Endothelial cell of umbilical vein (primary cell): ENCODE measurements around the gene ZDHHC16. TPM values are rescaled to one million over a fixed set of nuclear protein-coding genes. Genes with fewer than 3 reads are reported as not detected.
"Not testable (repeated sequence)": the region's sequence is repeated elsewhere in the genome, so short reads cannot be mapped to it uniquely, and the experiment has no call there.

Experiments
- BruUV-seq: library from RNA; stranded (reverse); fragments of 400-500 nt; replicated peaks from 2 replicates; lab custom pipeline; 2021; lab: Mats Ljungman, UMichigan
- CTCF ChIA-PET: fragments of 300-600, 350-600 bp; sonication (Branson Sonifier 250); formaldehyde crosslinking; loops from one replicate; lab custom pipeline; 2021; ENCODE audit warnings: antibody characterized with exemption, inconsistent platforms; lab: Charles Lee
- POLR2A ChIA-PET: fragments of 300-600, 350-600 bp; sonication (Branson Sonifier 250); formaldehyde crosslinking; loops from one replicate; lab custom pipeline; 2021; ENCODE audit warnings: antibody characterized with exemption, inconsistent platforms; lab: Charles Lee
- DNase-seq: peaks from one replicate; pipeline ENCODE4 v3.0.0-alpha.2; 2011; ENCODE audit warnings: low read depth, low spot score
- FAIRE-seq: peaks from 2 replicates; lab custom pipeline; 2011; peaks lifted over from hg19 to GRCh38; lab: Jason Lieb, UNC
- H2AFZ ChIP-seq: 2 replicates; pipeline ENCODE4 v1.6.0; 2012; ENCODE audit warnings: low read depth, low read length, control low read depth, inconsistent platforms
- H3K27ac ChIP-seq: 2 replicates; pipeline ENCODE4 v1.5.1; 2011; ENCODE audit warnings: low read depth, mild to moderate bottlenecking, control low read depth, low read length, moderate library complexity; ENCODE audit not compliant: insufficient read depth
- H3K27me3 ChIP-seq, 2 experiments: 2 replicates each; pipeline versions ENCODE4 v1.6.0 to v1.6.1; 2011; ENCODE audit warnings: low read length in 2 of 2, mixed read lengths in 1 of 2; ENCODE audit not compliant: control insufficient read depth in 2 of 2, insufficient read depth in 2 of 2
- H3K36me3 ChIP-seq, 2 experiments: 2 replicates in 1 of 2; 3 replicates in 1 of 2; pipeline ENCODE4 v1.5.1; 2011; ENCODE audit warnings: low read length in 2 of 2, mild to moderate bottlenecking in 1 of 2, moderate library complexity in 1 of 2; ENCODE audit not compliant: control insufficient read depth in 2 of 2, insufficient read depth in 2 of 2; ENCODE audit errors: extremely low read depth in 1 of 2
- H3K4me1 ChIP-seq: 3 replicates; pipeline ENCODE4 v1.5.1; 2011; ENCODE audit warnings: mild to moderate bottlenecking, low read length; ENCODE audit not compliant: control insufficient read depth, insufficient read depth; ENCODE audit errors: extremely low read depth
- H3K4me2 ChIP-seq: 2 replicates; pipeline ENCODE4 v1.6.1; 2011; ENCODE audit warnings: low read length, control low read depth, mixed read lengths; ENCODE audit not compliant: insufficient read depth
- H3K4me3 ChIP-seq, 3 experiments: fragments of 200-600 bp in 1 of 3; sonication (generic), shearing (Covaris generic) in 1 of 3; replicated peaks in 1 of 3; 2 replicates each; pipeline ENCODE4 v1.5.1; 2011 to 2016; ENCODE audit warnings: control low read depth in 3 of 3, low read length in 3 of 3, mild to moderate bottlenecking in 2 of 3, inconsistent platforms in 1 of 3, low read depth in 1 of 3, moderate library complexity in 1 of 3; ENCODE audit not compliant: insufficient read depth in 1 of 3
- H3K79me2 ChIP-seq: 2 replicates; pipeline ENCODE4 v1.6.0; 2012; ENCODE audit warnings: low read length, inconsistent platforms; ENCODE audit not compliant: control insufficient read depth, insufficient read depth
- H3K9ac ChIP-seq: replicated peaks from 2 replicates; pipeline ENCODE3; 2011; ENCODE audit warnings: low read length, control low read depth; ENCODE audit not compliant: insufficient read depth; ENCODE audit errors: extremely low read depth
- H3K9me1 ChIP-seq: replicated peaks from 3 replicates; pipeline ENCODE4 v1.6.0; 2011; ENCODE audit warnings: mild to moderate bottlenecking, low read length; ENCODE audit not compliant: control insufficient read depth, insufficient read depth; ENCODE audit errors: extremely low read depth
- H3K9me3 ChIP-seq: replicated peaks from 2 replicates; pipeline ENCODE4 v1.5.1; 2012; ENCODE audit warnings: low read length, inconsistent platforms; ENCODE audit not compliant: control insufficient read depth, insufficient read depth
- H4K20me1 ChIP-seq: replicated peaks from 2 replicates; pipeline ENCODE3; 2011; ENCODE audit warnings: mild to moderate bottlenecking, low read length; ENCODE audit not compliant: control insufficient read depth, insufficient read depth; ENCODE audit errors: extremely low read depth
- CTCF ChIP-seq, 2 donors: IDR thresholded peaks; 1 replicate in 1 of 2; 2 replicates in 1 of 2; pipeline ENCODE4 v1.5.1; 2011; ENCODE audit warnings: low read length in 2 of 2, mild to moderate bottlenecking in 2 of 2, moderate library complexity in 2 of 2, control low read depth in 1 of 2, inconsistent platforms in 1 of 2, low read depth in 1 of 2; ENCODE audit not compliant: insufficient read depth in 1 of 2; ENCODE audit errors: extremely low read depth in 1 of 2
- EZH2 ChIP-seq: IDR thresholded peaks from 2 replicates; pipeline ENCODE4 v1.6.1; 2012; ENCODE audit warnings: borderline replicate concordance, low read depth, mild to moderate bottlenecking, moderate library complexity, low read length, inconsistent platforms; ENCODE audit not compliant: severe bottlenecking
- MAX ChIP-seq: IDR thresholded peaks from 2 replicates; pipeline ENCODE4 v1.6.1; 2011; ENCODE audit not compliant: insufficient read depth, insufficient read length
- MYC ChIP-seq: IDR thresholded peaks from one replicate; pipeline ENCODE4 v1.6.1; 2011; ENCODE audit warnings: mild to moderate bottlenecking, low read depth, low read length
- POLR2A ChIP-seq: IDR thresholded peaks from 2 replicates; pipeline ENCODE4 v1.6.1; 2012; ENCODE audit warnings: low read depth, mild to moderate bottlenecking, control low read depth, low read length
- POLR2AphosphoS5 ChIP-seq: IDR thresholded peaks from 2 replicates; pipeline ENCODE4 v1.6.1; 2012; ENCODE audit warnings: low read depth, mild to moderate bottlenecking, control low read depth, low read length, moderate library complexity; ENCODE audit not compliant: insufficient read depth
- dilution Hi-C: fragments of 300-500 bp; cut with MboI; formaldehyde crosslinking; loops from one replicate; pipeline ENCODE4 v1.15.0; 2019; ENCODE audit warnings: low sequenced_read_pairs; ENCODE audit not compliant: extremely low pct_ligation_motif_present
- intact Hi-C: fragments of 100-400 bp; cut with micrococcal nuclease; formaldehyde crosslinking; loops from one replicate; pipeline ENCODE4 v1.10.0; 2022
- polyA plus RNA-seq, 4 experiments: library from polyadenylated mRNA; depleted of rRNA in 3 of 4; stranded (reverse) in 3 of 4; unstranded in 1 of 4; fragments of >200 nt; gene quantifications; 2 replicates each; pipeline versions ENCODE4 v1.2.1 to v1.2.3, GENCODE V29; 2011 to 2012; ENCODE audit warnings: missing spikeins in 1 of 4
- total RNA-seq: library from RNA; stranded (reverse); gene quantifications from 2 replicates; pipeline ENCODE4 v1.2.3, GENCODE V29; 2021

The ZDHHC16 gene
- total and polyA plus RNA-seq, 2 donors (not counting 3 experiments of a cell fraction or from before 2014, with no cell fraction given): 52.0 to 125 TPM

- H3K36me3 ChIP-seq: peaks cover 30 to 32% of the 10 kb centered on the region in 2 experiments
- CTCF ChIA-PET: interaction anchor here (0.8 to 1.3 kb wide), 4 partner anchors 8 to 79 kb away, joined by 3 to 4 read pairs (median 3); no protein-coding TSS in a partner anchor
Measured at GRCh38 chr10:97474918-97475317, 28.9 kb downstream of the ZDHHC16 start.

GRCh38 chr10:97475936-97476594 lies 30.1 kb downstream of the ZDHHC16 start:
- ChIA-PET POLR2A (no interaction called here), CTCF (interaction anchor here (0.6 to 1.6 kb wide), 6 partner anchors 20 to 137 kb away, joined by 3 to 5 read pairs (median 3); no protein-coding TSS in a partner anchor)
- intact Hi-C loops (no loop called here), dilution Hi-C loops (no loop called here)
- no peak overlapping the region for H3K4me3 ChIP-seq
- H3K36me3 ChIP-seq: peaks cover 25 to 35% of the 10 kb centered on the region in 2 experiments
- no peak for TF ChIP-seq MYC
- TF ChIP-seq POLR2A: no peak
- TF ChIP-seq EZH2: no peak
- no peak for TF ChIP-seq MAX
- no peak for TF ChIP-seq CTCF (IDR thresholded peaks at IDR 0.05; ENCODE audit: extremely low read depth in 1 of 2, insufficient read depth in 1 of 2, low read depth in 1 of 2, low read length in 2 of 2)
- TF ChIP-seq POLR2AphosphoS5: no peak
- H3K27ac ChIP-seq: no peak overlapping the region
- H3K9me3 ChIP-seq: no peaks in the 10 kb centered on the region
- H3K9ac ChIP-seq: no peak overlapping the region
- H3K4me2 ChIP-seq: no peak overlapping the region
- no peaks in the 10 kb centered on the region for H3K4me1 ChIP-seq
- DNase-seq (no peak), FAIRE-seq (no peak)
- no peak overlapping the region for H2AFZ ChIP-seq
- peaks cover 1% of the 10 kb centered on the region for H3K79me2 ChIP-seq
- no peaks in the 10 kb centered on the region for H3K27me3 ChIP-seq
- no peaks in the 10 kb centered on the region for H3K9me1 ChIP-seq
- H4K20me1 ChIP-seq: no peaks in the 10 kb centered on the region
- no TSS peak for BruUV-seq

More at GRCh38 chr10:97474918-97475317, 28.9 kb downstream of the ZDHHC16 start:
- H4K20me1 ChIP-seq: no peaks in the 10 kb centered on the region
- FAIRE-seq (no peak), DNase-seq (no peak)
- POLR2A ChIA-PET: no interaction called here
- no peak overlapping the region for H3K4me2 ChIP-seq
- H3K79me2 ChIP-seq: no peaks in the 10 kb centered on the region
- no peaks in the 10 kb centered on the region for H3K9me3 ChIP-seq
- H3K27ac ChIP-seq: no peak overlapping the region
- no peaks in the 10 kb centered on the region for H3K4me1 ChIP-seq
- H3K27me3 ChIP-seq: no peaks in the 10 kb centered on the region
- intact Hi-C loops (no loop called here), dilution Hi-C loops (no loop called here)
- BruUV-seq: no TSS peak
- H2AFZ ChIP-seq: no peak overlapping the region
- no peaks in the 10 kb centered on the region for H3K9me1 ChIP-seq
- H3K4me3 ChIP-seq: no peak overlapping the region
- no peak overlapping the region for H3K9ac ChIP-seq
- TF ChIP-seq MYC: no peak

- peaks cover 19 to 32% of the 10 kb centered on the region in 2 experiments for H3K36me3 ChIP-seq
- peaks cover 11% of the 10 kb centered on the region for H3K79me2 ChIP-seq
- H3K9ac ChIP-seq, H3K4me2 ChIP-seq, H3K27me3 ChIP-seq, H3K9me1 ChIP-seq, H3K27ac ChIP-seq, BruUV-seq, H3K4me3 ChIP-seq, H4K20me1 ChIP-seq, H2AFZ ChIP-seq, POLR2A ChIA-PET, dilution Hi-C loops, intact Hi-C loops, CTCF ChIA-PET, H3K9me3 ChIP-seq, DNase-seq, FAIRE-seq, H3K4me1 ChIP-seq: not testable (repeated sequence)
Measured at GRCh38 chr10:97479410-97479809, 33.4 kb downstream of the ZDHHC16 start.
